CD4-positive, alpha-beta T cell (primary cell): ENCODE measurements around the gene KRTAP10-3. TPM values are rescaled to one million over a fixed set of nuclear protein-coding genes. Genes with fewer than 3 reads are reported as not detected.

Experiments used
- ATAC-seq: fragments of 200-7000 bp; cut with Tn5 transposase; one replicate; pipeline ENCODE4 v1.10.0; 2022; ENCODE audit warnings: mild to moderate bottlenecking; ENCODE audit not compliant: poor library complexity
- CTCF ChIA-PET: fragments of 350-600 bp; sonication (Branson Sonifier 250); formaldehyde crosslinking; loops from one replicate; lab custom pipeline; 2021; ENCODE audit warnings: antibody characterized with exemption, inconsistent platforms; lab: Charles Lee
- POLR2A ChIA-PET: fragments of 350-600 bp; sonication (Branson Sonifier 250); formaldehyde crosslinking; loops from one replicate; lab custom pipeline; 2021; ENCODE audit warnings: antibody characterized with exemption, inconsistent platforms; lab: Charles Lee
- DNase-seq, 14 experiments: peaks; one replicate each; pipeline ENCODE4 v3.0.0-alpha.2; 2013 to 2020; ENCODE audit warnings: mixed read lengths in 2 of 14
- H3K27ac ChIP-seq, 2 donors: one replicate each; pipeline versions ENCODE4 v1.5.1 to v1.7.0; 2013; ENCODE audit warnings: low read length in 2 of 2, low read depth in 1 of 2, mild to moderate bottlenecking in 1 of 2
- H3K27me3 ChIP-seq, 2 experiments: 1 replicate in 1 of 2; 2 replicates in 1 of 2; pipeline versions ENCODE4 v1.6.1 to v1.7.0; 2013; ENCODE audit warnings: low read length in 2 of 2, control low read depth in 1 of 2, mild to moderate bottlenecking in 1 of 2, moderate library complexity in 1 of 2; ENCODE audit not compliant: insufficient read depth in 2 of 2, control insufficient read depth in 1 of 2
- H3K36me3 ChIP-seq: one replicate; pipeline ENCODE4 v1.6.1; 2013; ENCODE audit warnings: low read length, control low read depth; ENCODE audit not compliant: insufficient read depth
- H3K4me1 ChIP-seq: one replicate; pipeline ENCODE4 v1.6.1; 2013; ENCODE audit warnings: low read length, control low read depth; ENCODE audit not compliant: insufficient read depth
- H3K4me3 ChIP-seq: one replicate; pipeline ENCODE4 v1.5.1; 2013; ENCODE audit warnings: mild to moderate bottlenecking, low read length, moderate library complexity
- H3K9me3 ChIP-seq, 2 experiments: 1 replicate in 1 of 2; 2 replicates in 1 of 2; pipeline versions ENCODE4 v1.6.1 to v1.7.0; 2013; ENCODE audit warnings: low read length in 2 of 2, mild to moderate bottlenecking in 2 of 2, control low read depth in 1 of 2, moderate library complexity in 1 of 2; ENCODE audit not compliant: control insufficient read depth in 1 of 2, insufficient read depth in 1 of 2
- H3K27ac Mint-ChIP-seq: one replicate; pipeline ENCODE4 v1.8.0; 2020; ENCODE audit warnings: mixed read lengths
- H3K27me3 Mint-ChIP-seq: one replicate; pipeline ENCODE4 v1.8.0; 2021; ENCODE audit warnings: mixed read lengths
- H3K36me3 Mint-ChIP-seq: one replicate; pipeline ENCODE4 v1.8.0; 2021; ENCODE audit warnings: low read depth, mixed read lengths
- H3K4me1 Mint-ChIP-seq: one replicate; pipeline ENCODE4 v1.8.0; 2021; ENCODE audit warnings: low read depth, mixed read lengths
- H3K4me3 Mint-ChIP-seq: one replicate; pipeline ENCODE4 v1.8.0; 2020; ENCODE audit warnings: mild to moderate bottlenecking, mixed read lengths
- H3K9me3 Mint-ChIP-seq: one replicate; pipeline ENCODE4 v1.8.0; 2020; ENCODE audit warnings: mixed read lengths
- CTCF ChIP-seq: fragments of 200-600 bp; IDR thresholded peaks from one replicate; pipeline ENCODE4 v1.8.0; 2022; ENCODE audit warnings: antibody characterized with exemption, mild to moderate bottlenecking
- intact Hi-C, 2 experiments: fragments of 100-400 bp; cut with DNase I in 1 of 2; cut with micrococcal nuclease in 1 of 2; formaldehyde crosslinking; loops; one replicate each; pipeline versions ENCODE4 v1.15.1 to v1.9.0; 2023 to 2025; cut with DNase I, micrococcal nuclease
- total RNA-seq, 174 experiments: library from RNA in 2 of 174; stranded (reverse) in 2 of 174; gene quantifications; one replicate each; pipeline ENCODE4 v1.2.3 and lab custom pipeline; 2021 to 2026

Gene KRTAP10-3
- total RNA-seq, 2 experiments from 2014 or later, result not detected

DNA sequence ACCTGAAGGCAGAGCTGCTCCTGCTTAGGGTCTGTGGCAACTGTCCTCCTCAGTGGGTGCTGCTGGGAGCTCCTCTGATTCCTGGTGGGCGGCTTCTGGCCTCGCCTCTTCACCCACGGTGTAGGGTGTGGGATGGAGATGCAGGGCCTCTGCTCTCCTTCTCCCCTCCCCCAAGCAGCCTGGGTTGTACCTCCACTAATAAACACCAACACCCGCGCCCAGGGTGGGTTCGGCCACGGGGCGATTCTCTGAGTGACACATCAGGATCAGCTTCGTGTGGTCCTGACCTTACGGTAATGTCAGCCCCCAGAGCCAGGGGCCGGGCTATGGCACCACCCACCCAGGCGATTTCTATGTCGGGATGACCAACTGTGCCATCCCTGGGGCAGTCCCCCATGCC is 42.3 kb downstream of the KRTAP10-3 start:
- H3K36me3 ChIP-seq, result no peaks in the 10 kb centered on the region
- no peaks in the 10 kb centered on the region for H3K27me3 ChIP-seq
- ChIA-PET CTCF (no interaction called here), POLR2A (no interaction called here)
- ATAC-seq, result no peak
- Mint-ChIP-seq H3K4me3 (no peak overlapping the region), H3K36me3 (no peaks in the 10 kb centered on the region), H3K4me1 (no peaks in the 10 kb centered on the region), H3K27ac (no peak overlapping the region), H3K27me3 (no peaks in the 10 kb centered on the region), H3K9me3 (no peaks in the 10 kb centered on the region)
- no peak overlapping the region for H3K4me3 ChIP-seq
- H3K9me3 ChIP-seq, result peaks cover 0 to 5% of the 10 kb centered on the region in 2 experiments
- no peaks in the 10 kb centered on the region for H3K4me1 ChIP-seq
- H3K27ac ChIP-seq, result no peak overlapping the region
- DNase-seq, result no peak
- no peak for TF ChIP-seq CTCF
- intact Hi-C loops, result no loop called here

DNA sequence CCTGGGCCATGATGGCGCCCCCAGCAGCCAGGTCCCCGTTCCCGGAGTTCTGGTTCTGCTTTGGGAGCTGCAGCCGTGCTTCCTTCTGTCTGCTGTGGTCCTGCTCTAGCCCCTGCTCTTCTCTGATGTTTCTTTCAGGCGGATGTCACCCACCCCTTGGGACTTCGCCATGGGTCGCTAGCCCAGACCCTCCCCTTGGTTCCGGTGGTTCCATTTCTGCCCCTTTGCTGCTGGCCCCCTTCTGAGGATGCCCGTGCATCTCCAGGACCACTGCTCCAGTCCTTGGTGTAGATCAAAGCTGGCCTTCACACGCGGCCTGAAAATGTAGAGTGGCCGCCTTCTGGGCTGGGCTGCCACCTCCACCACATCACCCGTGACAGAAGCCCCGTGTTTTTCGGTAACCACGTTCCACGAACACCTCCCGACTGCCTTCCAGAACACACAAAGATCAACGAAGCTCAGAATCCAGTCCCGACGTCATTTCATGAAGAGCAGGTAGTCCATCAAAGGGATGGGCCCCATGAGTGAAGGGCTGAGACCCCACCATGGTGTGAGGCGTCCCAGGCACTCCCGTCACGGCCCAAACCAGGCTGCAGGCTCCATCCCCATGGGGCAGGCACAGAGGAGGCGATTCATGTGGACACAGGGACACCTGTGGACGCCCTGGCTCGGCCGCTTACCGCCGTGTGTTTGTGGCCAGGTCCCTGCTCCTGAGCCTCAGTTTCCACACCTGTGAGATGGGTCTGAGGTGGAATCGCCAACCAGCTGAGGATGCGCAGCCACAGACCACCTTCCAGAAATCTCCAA is 43.0 kb downstream of the KRTAP10-3 start:
- Histone ChIP-seq H3K9me3 (peaks cover 0 to 5% of the 10 kb centered on the region in 2 experiments), H3K4me1 (peaks cover 6% of the 10 kb centered on the region), H3K27ac (no peak overlapping the region), H3K27me3 (no peaks in the 10 kb centered on the region), H3K36me3 (no peaks in the 10 kb centered on the region), H3K4me3 (no peak overlapping the region)
- ATAC-seq, result no peak
- Mint-ChIP-seq H3K4me3 (no peak overlapping the region), H3K36me3 (no peaks in the 10 kb centered on the region), H3K4me1 (no peaks in the 10 kb centered on the region), H3K27me3 (no peaks in the 10 kb centered on the region), H3K9me3 (no peaks in the 10 kb centered on the region), H3K27ac (no peak overlapping the region)
- TF ChIP-seq CTCF, result no peak
- ChIA-PET POLR2A (no interaction called here), CTCF (interaction anchor here (1.3 kb wide), 1 partner anchor 278 kb away, joined by 4 read pairs; no protein-coding TSS in a partner anchor)
- intact Hi-C loops, result no loop called here
- DNase-seq, result no peak

DNA sequence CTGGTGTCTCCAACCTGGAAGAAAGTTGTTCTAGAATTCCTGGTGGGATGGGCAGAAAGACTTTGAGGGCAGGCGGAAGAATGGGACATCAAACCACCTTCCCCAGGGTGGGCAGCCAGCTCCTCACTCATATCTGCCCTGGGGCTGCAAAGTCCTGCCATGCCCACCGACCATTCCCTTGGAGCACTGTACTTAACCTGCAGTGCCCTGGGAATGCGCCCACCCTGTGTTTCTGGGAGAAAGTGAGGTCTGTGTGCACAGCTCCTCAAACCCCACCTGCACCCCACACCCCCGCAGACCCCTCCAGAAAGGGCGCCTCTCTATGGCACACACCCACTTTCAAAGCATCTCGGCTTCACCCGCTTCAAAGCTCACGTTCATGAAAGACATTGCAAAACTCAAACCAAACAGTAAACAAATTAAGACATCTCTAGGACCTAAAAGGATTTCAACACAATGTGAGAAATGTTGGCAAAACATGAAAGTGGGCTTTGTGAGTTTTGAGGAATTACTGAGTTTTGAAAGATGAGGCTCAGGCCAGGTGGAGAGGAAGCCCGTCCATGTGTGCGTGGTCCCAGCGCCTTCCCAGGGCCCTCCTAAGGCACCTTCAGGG is 43.7 kb downstream of the KRTAP10-3 start:
- Mint-ChIP-seq H3K27ac (no peak overlapping the region), H3K36me3 (no peaks in the 10 kb centered on the region), H3K4me3 (no peak overlapping the region), H3K4me1 (no peaks in the 10 kb centered on the region), H3K9me3 (no peaks in the 10 kb centered on the region), H3K27me3 (no peaks in the 10 kb centered on the region)
- no peaks in the 10 kb centered on the region for H3K36me3 ChIP-seq
- H3K27ac ChIP-seq, result no peak overlapping the region
- peaks cover 12% of the 10 kb centered on the region for H3K4me1 ChIP-seq
- no peaks in the 10 kb centered on the region for H3K27me3 ChIP-seq
- no peak overlapping the region for H3K4me3 ChIP-seq
- CTCF ChIA-PET, result interaction anchor here (1.3 kb wide), 1 partner anchor 278 kb away, joined by 4 read pairs; no protein-coding TSS in a partner anchor
- no peak for TF ChIP-seq CTCF
- H3K9me3 ChIP-seq, result peaks cover 0 to 5% of the 10 kb centered on the region in 2 experiments
- ATAC-seq (no peak), DNase-seq (no peak)
- POLR2A ChIA-PET, result no interaction called here
- intact Hi-C loops, result loop anchor here in 1 of 2 experiments (5.0 kb wide), 2 partner anchors 362 to 422 kb away; no protein-coding TSS in a partner anchor
